DOHH2 (cell line): ENCODE data around the gene VSIG10L2.

Source experiments
- H3F3A ChIP-seq: fragments of 200-600 bp; sonication (generic), shearing (Covaris generic); 2 replicates; pipeline ENCODE4 v1.6.0; 2016; ENCODE audit warnings: antibody characterized with exemption, mild to moderate bottlenecking; ENCODE audit not compliant: control insufficient read depth, insufficient read depth
- H3K27ac ChIP-seq: fragments of 200-600 bp; sonication (generic); 2 replicates; pipeline ENCODE4 v1.5.1; 2014; ENCODE audit warnings: low read depth, mild to moderate bottlenecking, low read length, moderate library complexity
- H3K27me3 ChIP-seq: fragments of 200-600 bp; sonication (generic); 2 replicates; pipeline ENCODE4 v1.6.1; 2014; ENCODE audit warnings: mild to moderate bottlenecking, low read length, mixed read lengths; ENCODE audit not compliant: control insufficient read depth
- H3K36me3 ChIP-seq: fragments of 200-600 bp; sonication (generic); 2 replicates; pipeline ENCODE4 v1.6.1; 2014; ENCODE audit warnings: mild to moderate bottlenecking, low read length, moderate library complexity, mixed read lengths; ENCODE audit not compliant: control insufficient read depth
- H3K4me1 ChIP-seq: fragments of 200-600 bp; sonication (generic); 2 replicates; pipeline ENCODE4 v1.6.1; 2014; ENCODE audit warnings: mild to moderate bottlenecking, low read length, mixed read lengths; ENCODE audit not compliant: control insufficient read depth
- H3K4me2 ChIP-seq: fragments of 200-600 bp; sonication (generic); 2 replicates; pipeline ENCODE4 v1.6.0; 2014; ENCODE audit warnings: mild to moderate bottlenecking, low read length, moderate library complexity
- H3K4me3 ChIP-seq: fragments of 200-600 bp; sonication (generic); 2 replicates; pipeline ENCODE4 v1.5.1; 2014; ENCODE audit warnings: mild to moderate bottlenecking, low read length, mixed read lengths
- H3K79me2 ChIP-seq: fragments of 200-600 bp; sonication (generic); 2 replicates; pipeline ENCODE4 v1.6.1; 2014; ENCODE audit warnings: mild to moderate bottlenecking, low read length, mixed read lengths; ENCODE audit not compliant: control insufficient read depth
- H3K9me2 ChIP-seq: fragments of 200-600 bp; sonication (generic); replicated peaks from 2 replicates; pipeline ENCODE4 v1.6.1; 2014; ENCODE audit warnings: mild to moderate bottlenecking, low read length, mixed read lengths; ENCODE audit not compliant: control insufficient read depth
- H3K9me3 ChIP-seq: fragments of 200-600 bp; sonication (generic); 2 replicates; pipeline ENCODE4 v1.6.1; 2014; ENCODE audit warnings: antibody characterized with exemption, low read length, mixed read lengths; ENCODE audit not compliant: control insufficient read depth, insufficient read depth
- H4K20me1 ChIP-seq: fragments of 200-600 bp; sonication (generic); 2 replicates; pipeline ENCODE4 v1.6.0; 2014; ENCODE audit warnings: low read depth, mild to moderate bottlenecking, antibody characterized with exemption, low read length, moderate library complexity; ENCODE audit not compliant: control insufficient read depth, insufficient read depth
- EZH2phosphoT487 ChIP-seq: fragments of 200-600 bp; sonication (generic); IDR thresholded peaks from 2 replicates; pipeline ENCODE4 v1.6.1; 2017; ENCODE audit warnings: borderline replicate concordance, mild to moderate bottlenecking, antibody characterized with exemption, low read length, moderate library complexity, mixed read lengths
- TF ChIP-seq, protein P1 (sequence below): fragments of 200-600 bp; sonication (generic); IDR thresholded peaks from one replicate; pipeline ENCODE4 v1.5.1; 2014; ENCODE audit warnings: antibody characterized with exemption, mild to moderate bottlenecking, low read depth, low read length; ENCODE audit not compliant: poor library complexity, severe bottlenecking

VSIG10L2 gene

GRCh38 chr11:125960771-125961170, 14.9 kb downstream of the VSIG10L2 start:
- Histone ChIP-seq H3K79me2 (no peaks in the 10 kb centered on the region), H3K4me1 (no peaks in the 10 kb centered on the region), H3K27me3 (peaks cover 3% of the 10 kb centered on the region; the same call in 1 of the 2 replicates), H3F3A (no peaks in the 10 kb centered on the region), H3K4me3 (no peak overlapping the region), H4K20me1 (no peaks in the 10 kb centered on the region), H3K4me2 (no peak overlapping the region), H3K9me3 (no peaks in the 10 kb centered on the region), H3K36me3 (no peaks in the 10 kb centered on the region), H3K9me2 (no peaks in the 10 kb centered on the region), H3K27ac (no peak overlapping the region)
- TF ChIP-seq EZH2phosphoT487: no peak
- TF ChIP-seq, protein P1, sequence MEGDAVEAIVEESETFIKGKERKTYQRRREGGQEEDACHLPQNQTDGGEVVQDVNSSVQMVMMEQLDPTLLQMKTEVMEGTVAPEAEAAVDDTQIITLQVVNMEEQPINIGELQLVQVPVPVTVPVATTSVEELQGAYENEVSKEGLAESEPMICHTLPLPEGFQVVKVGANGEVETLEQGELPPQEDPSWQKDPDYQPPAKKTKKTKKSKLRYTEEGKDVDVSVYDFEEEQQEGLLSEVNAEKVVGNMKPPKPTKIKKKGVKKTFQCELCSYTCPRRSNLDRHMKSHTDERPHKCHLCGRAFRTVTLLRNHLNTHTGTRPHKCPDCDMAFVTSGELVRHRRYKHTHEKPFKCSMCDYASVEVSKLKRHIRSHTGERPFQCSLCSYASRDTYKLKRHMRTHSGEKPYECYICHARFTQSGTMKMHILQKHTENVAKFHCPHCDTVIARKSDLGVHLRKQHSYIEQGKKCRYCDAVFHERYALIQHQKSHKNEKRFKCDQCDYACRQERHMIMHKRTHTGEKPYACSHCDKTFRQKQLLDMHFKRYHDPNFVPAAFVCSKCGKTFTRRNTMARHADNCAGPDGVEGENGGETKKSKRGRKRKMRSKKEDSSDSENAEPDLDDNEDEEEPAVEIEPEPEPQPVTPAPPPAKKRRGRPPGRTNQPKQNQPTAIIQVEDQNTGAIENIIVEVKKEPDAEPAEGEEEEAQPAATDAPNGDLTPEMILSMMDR: no peak

- Histone ChIP-seq H3K9me3 (no peaks in the 10 kb centered on the region), H3K9me2 (no peaks in the 10 kb centered on the region), H3K36me3 (no peaks in the 10 kb centered on the region), H3K4me1 (no peaks in the 10 kb centered on the region), H4K20me1 (no peaks in the 10 kb centered on the region), H3K27ac (no peak overlapping the region), H3K27me3 (peaks cover 7% of the 10 kb centered on the region), H3K4me3 (no peak overlapping the region), H3K4me2 (no peak overlapping the region), H3K79me2 (no peaks in the 10 kb centered on the region), H3F3A (no peaks in the 10 kb centered on the region)
- TF ChIP-seq EZH2phosphoT487: no peak
- TF ChIP-seq, protein P1: no peak
Observed at GRCh38 chr11:125967515-125967914, 21.7 kb downstream of the VSIG10L2 start.

DNA sequence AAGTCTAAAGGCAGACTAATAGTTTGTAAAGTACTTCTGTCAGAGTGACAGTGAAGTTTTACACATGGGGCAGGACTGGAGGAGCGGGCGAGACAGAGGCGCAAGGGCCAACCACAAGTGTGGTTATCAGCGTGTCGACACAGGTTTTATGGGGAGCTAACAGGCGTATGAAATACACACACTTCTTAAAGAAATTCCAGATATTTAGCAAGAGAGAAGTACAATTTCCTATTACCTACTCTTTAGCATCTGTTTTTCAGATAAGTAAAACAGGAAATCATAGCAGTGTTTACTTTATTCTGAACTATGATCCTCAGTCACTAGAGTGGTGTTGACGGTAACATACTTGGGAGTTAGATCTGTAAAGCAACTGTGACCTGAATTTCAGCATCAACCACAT, 22.5 kb downstream of the VSIG10L2 start:
- H3K4me2 ChIP-seq: no peak overlapping the region
- no peaks in the 10 kb centered on the region for H4K20me1 ChIP-seq
- peaks cover 7% of the 10 kb centered on the region for H3K27me3 ChIP-seq
- no peaks in the 10 kb centered on the region for H3K36me3 ChIP-seq
- H3K9me3 ChIP-seq: no peaks in the 10 kb centered on the region
- no peak overlapping the region for H3K4me3 ChIP-seq
- H3K79me2 ChIP-seq: no peaks in the 10 kb centered on the region
- no peak overlapping the region for H3K27ac ChIP-seq
- TF ChIP-seq, protein P1: no peak
- no peak for TF ChIP-seq EZH2phosphoT487
- no peaks in the 10 kb centered on the region for H3K9me2 ChIP-seq
- H3K4me1 ChIP-seq: no peaks in the 10 kb centered on the region
- H3F3A ChIP-seq: no peaks in the 10 kb centered on the region

DNA sequence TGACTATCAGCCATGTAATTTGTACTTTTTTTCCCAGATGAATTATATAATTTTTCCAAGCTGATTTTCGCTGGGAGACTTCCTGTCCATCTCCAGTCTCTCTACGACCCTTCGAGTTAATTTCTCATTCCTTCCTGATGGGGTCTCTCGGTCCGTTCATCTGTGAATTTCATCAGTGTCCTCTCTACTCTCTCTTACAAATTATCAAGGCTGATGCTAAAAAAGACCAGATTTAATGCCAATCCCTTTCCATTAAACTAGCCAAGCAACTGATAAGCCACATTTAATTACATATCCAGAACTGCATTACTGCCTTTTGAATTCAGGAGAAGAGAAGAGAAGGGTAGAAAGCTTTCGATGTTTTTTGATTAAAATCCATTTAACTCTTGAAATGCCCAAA, 25.8 kb downstream of the VSIG10L2 start:
- Histone ChIP-seq H3K9me2 (no peaks in the 10 kb centered on the region), H3K4me1 (no peaks in the 10 kb centered on the region), H3K79me2 (no peaks in the 10 kb centered on the region)

More for the DNA sequence above, 25.8 kb downstream of the VSIG10L2 start:
- Histone ChIP-seq H3K9me3 (no peaks in the 10 kb centered on the region), H3K27me3 (peaks cover 7% of the 10 kb centered on the region), H4K20me1 (no peaks in the 10 kb centered on the region), H3K4me2 (no peak overlapping the region), H3F3A (no peaks in the 10 kb centered on the region), H3K27ac (no peak overlapping the region), H3K36me3 (no peaks in the 10 kb centered on the region), H3K4me3 (no peak overlapping the region)
- no peak for TF ChIP-seq EZH2phosphoT487
